C4-2B (cell line): Measurements from ENCODE around the gene DHRS3.

ENCODE experiments used
- H3K27ac ChIP-seq: fragments of 450-650 bp; 2 replicates; pipeline ENCODE4 v1.5.1; 2017
- CTCF ChIP-seq: fragments of 450-650 bp; conservative IDR thresholded peaks from 2 replicates; pipeline ENCODE4 v1.5.1; 2017; ENCODE audit warnings: mild to moderate bottlenecking
- ZFX ChIP-seq: fragments of 450-650 bp; IDR thresholded peaks from 2 replicates; pipeline ENCODE4 v1.6.1; 2017

The DHRS3 gene

GRCh38 chr1:12588695-12589094 is 29.3 kb downstream of the DHRS3 start:
- H3K27ac ChIP-seq = no peak overlapping the region
- TF ChIP-seq ZFX = no peak
- TF ChIP-seq CTCF = no peak

- TF ChIP-seq CTCF (no peak), ZFX (no peak)
- H3K27ac ChIP-seq = no peak overlapping the region
Measured at GRCh38 chr1:12587981-12588640, 29.9 kb downstream of the DHRS3 start.

GRCh38 chr1:12585951-12586942 is 31.8 kb downstream of the DHRS3 start:
- no peak overlapping the region for H3K27ac ChIP-seq
- TF ChIP-seq ZFX = no peak
- TF ChIP-seq CTCF = no peak

GRCh38 chr1:12585536-12585935 is 32.5 kb downstream of the DHRS3 start:
- no peak overlapping the region for H3K27ac ChIP-seq
- TF ChIP-seq CTCF = no peak
- no peak for TF ChIP-seq ZFX

- no peak overlapping the region for H3K27ac ChIP-seq
Measured at GRCh38 chr1:12584900-12585525, 33.0 kb downstream of the DHRS3 start.

GRCh38 chr1:12583484-12583883 is 34.5 kb downstream of the DHRS3 start:
- no peak for TF ChIP-seq CTCF
- TF ChIP-seq ZFX = no peak
- no peak overlapping the region for H3K27ac ChIP-seq

More at GRCh38 chr1:12584900-12585525, 33.0 kb downstream of the DHRS3 start:
- TF ChIP-seq ZFX = no peak
- no peak for TF ChIP-seq CTCF
